HepG2 (cell line): ENCODE results near the gene PPP3CB. TPM values are rescaled to one million over a fixed set of nuclear protein-coding genes. Genes with fewer than 3 reads are reported as not detected.

Experiments used
- ATAC-seq: fragments of 200-7000 bp; cut with Tn5 transposase; 3 replicates; pipeline ENCODE4 v1.9.1; 2020; ENCODE audit warnings: mild to moderate bottlenecking, moderate library complexity
- BruUV-seq: library from RNA; stranded (reverse); fragments of 400-500 nt; replicated peaks from 2 replicates; lab custom pipeline; 2021; lab: Mats Ljungman, UMichigan
- CTCF ChIA-PET: fragments of 300-600 bp; formaldehyde crosslinking; extraction: SDS; loops from one replicate; lab custom pipeline; 2021; ENCODE audit warnings: low total read pairs, inconsistent platforms, low intra/inter-chr PET ratio; lab: Yijun Ruan, JAX
- POLR2A ChIA-PET: fragments of 350-600 bp; sonication (Branson Sonifier 250); formaldehyde crosslinking; loops from one replicate; lab custom pipeline; 2020; ENCODE audit warnings: antibody characterized with exemption, inconsistent platforms; lab: Yijun Ruan, JAX
- DNase-seq: peaks from one replicate; pipeline ENCODE4 v3.0.0-alpha.2; 2015; ENCODE audit warnings: low spot score
- FAIRE-seq: peaks from 3 replicates; lab custom pipeline; 2011; peaks lifted over from hg19 to GRCh38; lab: Jason Lieb, UNC
- H2AFZ ChIP-seq: one replicate; pipeline ENCODE4 v1.6.1; 2011; ENCODE audit warnings: low read length, inconsistent platforms
- H3K27ac ChIP-seq: fragments of 300-600 bp; 3 replicates; pipeline ENCODE4 v1.8.0; 2011; ENCODE audit warnings: mixed run types, mild to moderate bottlenecking, mixed read lengths, low read length, inconsistent platforms; ENCODE audit not compliant: insufficient read depth; ENCODE audit errors: extremely low read length
- H3K27me3 ChIP-seq, 2 experiments: fragments of 200-600 bp in 1 of 2; 2 replicates in 1 of 2; 3 replicates in 1 of 2; pipeline versions ENCODE4 v1.6.0 to v1.8.0; 2011; ENCODE audit warnings: low read length in 2 of 2, mild to moderate bottlenecking in 2 of 2, moderate library complexity in 2 of 2, inconsistent platforms in 1 of 2; ENCODE audit not compliant: insufficient read depth in 2 of 2, control insufficient read depth in 1 of 2
- H3K36me3 ChIP-seq, 2 experiments: fragments of 200-600 bp in 1 of 2; replicated peaks in 1 of 2; 2 replicates in 1 of 2; 3 replicates in 1 of 2; pipeline versions ENCODE4 v1.5.1 to v1.8.0; 2011; ENCODE audit warnings: low read length in 2 of 2, inconsistent platforms in 1 of 2; ENCODE audit not compliant: insufficient read depth in 2 of 2, control insufficient read depth in 1 of 2
- H3K4me1 ChIP-seq: 2 replicates; pipeline ENCODE4 v1.5.1; 2012; ENCODE audit warnings: low read length, inconsistent platforms; ENCODE audit not compliant: insufficient read depth
- H3K4me2 ChIP-seq: 2 replicates; pipeline ENCODE4 v1.6.0; 2011; ENCODE audit warnings: low read depth, low read length, inconsistent platforms
- H3K4me3 ChIP-seq, 3 experiments: fragments of 200-600 bp in 1 of 3; sonication (generic), shearing (Covaris generic) in 1 of 3; replicated peaks in 1 of 3; 2 replicates each; pipeline ENCODE4 v1.5.1; 2011 to 2016; ENCODE audit warnings: low read length in 3 of 3, inconsistent platforms in 2 of 3, low read depth in 2 of 3, mild to moderate bottlenecking in 2 of 3, control low read depth in 1 of 3, mixed read lengths in 1 of 3; ENCODE audit not compliant: insufficient read depth in 1 of 3
- H3K79me2 ChIP-seq: one replicate; pipeline ENCODE4 v1.6.1; 2011; ENCODE audit warnings: low read length, inconsistent platforms; ENCODE audit not compliant: insufficient read depth
- H3K9ac ChIP-seq: 2 replicates; pipeline ENCODE4 v1.6.0; 2011; ENCODE audit warnings: mild to moderate bottlenecking, low read depth, low read length, inconsistent platforms; ENCODE audit not compliant: insufficient read depth
- H3K9me3 ChIP-seq: 2 replicates; pipeline ENCODE4 v1.5.1; 2012; ENCODE audit warnings: mild to moderate bottlenecking, low read length
- H4K20me1 ChIP-seq: 2 replicates; pipeline ENCODE4 v1.6.0; 2011; ENCODE audit warnings: inconsistent platforms, mild to moderate bottlenecking, low read length, moderate library complexity; ENCODE audit not compliant: insufficient read depth
- CEBPG ChIP-seq: IDR thresholded peaks from 2 replicates; pipeline ENCODE4 v1.6.1; 2016
- ELF3 ChIP-seq: IDR thresholded peaks from 2 replicates; pipeline ENCODE4 v1.6.1; 2016; ENCODE audit warnings: missing genetic modification reagents, missing compliant biosample characterization
- MLX ChIP-seq: IDR thresholded peaks from 2 replicates; pipeline ENCODE4 v1.6.1; 2016
- PAX8 ChIP-seq: sonication (generic); formaldehyde crosslinking; IDR thresholded peaks from 2 replicates; pipeline ENCODE4 v1.8.0; 2022; ENCODE audit warnings: mild to moderate bottlenecking, missing genetic modification reagents, borderline replicate concordance
- SRF ChIP-seq: IDR thresholded peaks from 2 replicates; pipeline ENCODE4 v1.6.1; 2011; ENCODE audit warnings: mild to moderate bottlenecking, low read depth, low read length, moderate library complexity
- THYN1 ChIP-seq: sonication (generic); formaldehyde crosslinking; IDR thresholded peaks from 2 replicates; pipeline ENCODE4 v1.8.1; 2023; ENCODE audit warnings: low read depth, mild to moderate bottlenecking, moderate library complexity, missing genetic modification reagents, borderline replicate concordance
- ZFYVE20 ChIP-seq: sonication (generic); formaldehyde crosslinking; IDR thresholded peaks from 2 replicates; pipeline ENCODE4 v1.8.0; 2023; ENCODE audit warnings: low read depth, mild to moderate bottlenecking, moderate library complexity, missing genetic modification reagents, borderline replicate concordance
- ZNF121 ChIP-seq: sonication (generic); formaldehyde crosslinking; IDR thresholded peaks from 2 replicates; pipeline ENCODE4 v1.5.0; 2020; ENCODE audit warnings: mild to moderate bottlenecking, missing genetic modification reagents
- ZNF3 ChIP-seq: IDR thresholded peaks from 2 replicates; pipeline ENCODE4 v1.7.0; 2017; ENCODE audit warnings: inconsistent platforms
- ZNF44 ChIP-seq: sonication (generic); formaldehyde crosslinking; IDR thresholded peaks from 2 replicates; pipeline ENCODE4 v1.5.1; 2020; ENCODE audit warnings: mild to moderate bottlenecking, missing genetic modification reagents
- ZNF749 ChIP-seq: sonication (generic); formaldehyde crosslinking; IDR thresholded peaks from 2 replicates; pipeline ENCODE4 v1.8.0; 2022; ENCODE audit warnings: mild to moderate bottlenecking, missing genetic modification reagents, moderate library complexity, borderline replicate concordance
- WGBS: methylation state at CpG from one replicate; pipeline ENCODE4 v1.1.6; 2017; ENCODE audit warnings: low lambda C conversion rate; 5-methylcytosine and 5-hydroxymethylcytosine counted together
- in situ Hi-C: cut with HindIII; loops from 2 replicates; pipeline ENCODE4 v1.10.0; 2017; ENCODE audit warnings: low pct_unique_long_range_greater_than_20kb; ENCODE audit not compliant: extremely low pct_ligation_motif_present
- intact Hi-C: fragments of 100-400 bp; cut with micrococcal nuclease; formaldehyde crosslinking; loops from one replicate; pipeline ENCODE4 v1.10.0; 2022; ENCODE audit not compliant: unreplicated experiment
- polyA plus RNA-seq, 8 experiments: library from polyadenylated mRNA; depleted of rRNA in 3 of 8; stranded (reverse) in 7 of 8; unstranded in 1 of 8; fragments of >200 nt; fragmentation: Illumina TruSeq in 4 of 8; extraction: Trizol in 4 of 8; gene quantifications; 2 replicates each; pipeline versions ENCODE4 v1.2.1 to v1.2.3, GENCODE V29; 2011 to 2016; ENCODE audit warnings: low read depth in 4 of 8, missing spikeins in 1 of 8, mixed read lengths in 1 of 8; ENCODE audit not compliant: insufficient read depth in 1 of 8
- total RNA-seq, 5 experiments: library from RNA; depleted of rRNA; stranded (reverse); fragments of >200 nt; fragmentation: Illumina TruSeq; extraction: Trizol; gene quantifications; 2 replicates each; pipeline ENCODE4 v1.2.3, GENCODE V29; 2016; ENCODE audit warnings: low read depth in 1 of 5
- TF ChIP-seq, protein P1 (sequence below): sonication (generic); formaldehyde crosslinking; IDR thresholded peaks from 2 replicates; pipeline ENCODE4 v1.4.0; 2020; ENCODE audit warnings: missing genetic modification reagents, borderline replicate concordance
- TF ChIP-seq, protein P2 (sequence below), 2 experiments: fragments of 450-650 bp in 1 of 2; sonication (generic) in 1 of 2; formaldehyde crosslinking in 1 of 2; IDR thresholded peaks; 2 replicates each; pipeline versions ENCODE4 v1.6.1 to v1.8.0; 2016 to 2022; ENCODE audit warnings: antibody characterized with exemption in 1 of 2, mild to moderate bottlenecking in 1 of 2, missing genetic modification reagents in 1 of 2

The PPP3CB gene
- total and polyA plus RNA-seq, 2 of the 13 experiments (the other 11 are each of a cell fraction or from before 2014, with no cell fraction given): 8.7 to 11.4 TPM

DNA sequence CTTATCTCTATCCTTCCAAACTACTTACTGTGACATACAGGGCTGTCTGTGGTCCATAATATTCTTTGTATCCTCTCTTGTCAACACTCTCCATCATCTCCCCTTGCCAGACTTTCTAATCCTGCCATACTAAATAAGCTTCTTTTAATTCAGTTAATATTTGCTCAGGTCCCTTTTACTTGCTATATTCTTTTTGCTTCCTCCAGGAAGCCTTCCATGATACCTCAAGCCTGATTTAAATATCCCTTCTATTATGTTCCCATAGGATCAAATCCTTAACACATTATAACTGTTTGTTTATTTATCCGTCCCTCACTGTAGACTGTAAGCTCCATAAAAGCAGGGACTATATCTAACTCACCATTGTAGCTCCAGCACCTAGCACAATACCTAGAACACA lies 7.2 kb upstream of the PPP3CB start:
- ATAC-seq (no peak), DNase-seq (no peak), FAIRE-seq (no peak)
- intact Hi-C loops: no loop called here
- Histone ChIP-seq H3K79me2 (no peaks in the 10 kb centered on the region), H3K27ac (no peak overlapping the region), H3K4me2 (no peak overlapping the region), H4K20me1 (no peaks in the 10 kb centered on the region), H3K4me3 (no peak overlapping the region), H3K9ac (no peak overlapping the region), H3K4me1 (peaks cover 8% of the 10 kb centered on the region), H2AFZ (no peak overlapping the region), H3K36me3 (peaks cover 9 to 19% of the 10 kb centered on the region in 2 experiments; a peak in 4 of 5 replicates), H3K27me3 (no peaks in the 10 kb centered on the region), H3K9me3 (no peaks in the 10 kb centered on the region)
- in situ Hi-C loops: no loop called here
- BruUV-seq: no TSS peak
- CTCF ChIA-PET: no interaction called here
- 100% methylated on average over 1 of the region's 1 CpG for WGBS
- POLR2A ChIA-PET: no interaction called here
- TF ChIP-seq MLX (CRISPR knock-in tag) (no peak), ZNF749 (no peak), ZNF3 (CRISPR knock-in tag) (no peak), ZNF121 (CRISPR knock-in tag) (no peak), ELF3 (no peak), SRF (no peak), ZFYVE20 (no peak), ZNF44 (no peak), THYN1 (CRISPR knock-in tag) (no peak), PAX8 (CRISPR knock-in tag) (no peak), CEBPG (CRISPR knock-in tag) (no peak)
- TF ChIP-seq, protein P1, sequence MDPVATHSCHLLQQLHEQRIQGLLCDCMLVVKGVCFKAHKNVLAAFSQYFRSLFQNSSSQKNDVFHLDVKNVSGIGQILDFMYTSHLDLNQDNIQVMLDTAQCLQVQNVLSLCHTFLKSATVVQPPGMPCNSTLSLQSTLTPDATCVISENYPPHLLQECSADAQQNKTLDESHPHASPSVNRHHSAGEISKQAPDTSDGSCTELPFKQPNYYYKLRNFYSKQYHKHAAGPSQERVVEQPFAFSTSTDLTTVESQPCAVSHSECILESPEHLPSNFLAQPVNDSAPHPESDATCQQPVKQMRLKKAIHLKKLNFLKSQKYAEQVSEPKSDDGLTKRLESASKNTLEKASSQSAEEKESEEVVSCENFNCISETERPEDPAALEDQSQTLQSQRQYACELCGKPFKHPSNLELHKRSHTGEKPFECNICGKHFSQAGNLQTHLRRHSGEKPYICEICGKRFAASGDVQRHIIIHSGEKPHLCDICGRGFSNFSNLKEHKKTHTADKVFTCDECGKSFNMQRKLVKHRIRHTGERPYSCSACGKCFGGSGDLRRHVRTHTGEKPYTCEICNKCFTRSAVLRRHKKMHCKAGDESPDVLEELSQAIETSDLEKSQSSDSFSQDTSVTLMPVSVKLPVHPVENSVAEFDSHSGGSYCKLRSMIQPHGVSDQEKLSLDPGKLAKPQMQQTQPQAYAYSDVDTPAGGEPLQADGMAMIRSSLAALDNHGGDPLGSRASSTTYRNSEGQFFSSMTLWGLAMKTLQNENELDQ: no peak
- TF ChIP-seq, protein P2, sequence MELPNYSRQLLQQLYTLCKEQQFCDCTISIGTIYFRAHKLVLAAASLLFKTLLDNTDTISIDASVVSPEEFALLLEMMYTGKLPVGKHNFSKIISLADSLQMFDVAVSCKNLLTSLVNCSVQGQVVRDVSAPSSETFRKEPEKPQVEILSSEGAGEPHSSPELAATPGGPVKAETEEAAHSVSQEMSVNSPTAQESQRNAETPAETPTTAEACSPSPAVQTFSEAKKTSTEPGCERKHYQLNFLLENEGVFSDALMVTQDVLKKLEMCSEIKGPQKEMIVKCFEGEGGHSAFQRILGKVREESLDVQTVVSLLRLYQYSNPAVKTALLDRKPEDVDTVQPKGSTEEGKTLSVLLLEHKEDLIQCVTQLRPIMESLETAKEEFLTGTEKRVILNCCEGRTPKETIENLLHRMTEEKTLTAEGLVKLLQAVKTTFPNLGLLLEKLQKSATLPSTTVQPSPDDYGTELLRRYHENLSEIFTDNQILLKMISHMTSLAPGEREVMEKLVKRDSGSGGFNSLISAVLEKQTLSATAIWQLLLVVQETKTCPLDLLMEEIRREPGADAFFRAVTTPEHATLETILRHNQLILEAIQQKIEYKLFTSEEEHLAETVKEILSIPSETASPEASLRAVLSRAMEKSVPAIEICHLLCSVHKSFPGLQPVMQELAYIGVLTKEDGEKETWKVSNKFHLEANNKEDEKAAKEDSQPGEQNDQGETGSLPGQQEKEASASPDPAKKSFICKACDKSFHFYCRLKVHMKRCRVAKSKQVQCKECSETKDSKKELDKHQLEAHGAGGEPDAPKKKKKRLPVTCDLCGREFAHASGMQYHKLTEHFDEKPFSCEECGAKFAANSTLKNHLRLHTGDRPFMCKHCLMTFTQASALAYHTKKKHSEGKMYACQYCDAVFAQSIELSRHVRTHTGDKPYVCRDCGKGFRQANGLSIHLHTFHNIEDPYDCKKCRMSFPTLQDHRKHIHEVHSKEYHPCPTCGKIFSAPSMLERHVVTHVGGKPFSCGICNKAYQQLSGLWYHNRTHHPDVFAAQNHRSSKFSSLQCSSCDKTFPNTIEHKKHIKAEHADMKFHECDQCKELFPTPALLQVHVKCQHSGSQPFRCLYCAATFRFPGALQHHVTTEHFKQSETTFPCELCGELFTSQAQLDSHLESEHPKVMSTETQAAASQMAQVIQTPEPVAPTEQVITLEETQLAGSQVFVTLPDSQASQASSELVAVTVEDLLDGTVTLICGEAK (IDR thresholded peaks at IDR 0.05): no peak
- TF ChIP-seq, protein P2 (CRISPR knock-in tag; IDR thresholded peaks at IDR 0.05): no peak
